Vagina (tissue), 2 donors: Measurements from ENCODE around the gene GCHFR. TPM values are rescaled to one million over a fixed set of nuclear protein-coding genes. Genes with fewer than 3 reads are reported as not detected.

Experiments
- DNase-seq, 2 donors: peaks; one replicate each; pipeline ENCODE4 v3.0.0-alpha.2; 2017; ENCODE audit errors: extremely low spot score in 2 of 2
- H3K27ac ChIP-seq: fragments of 200-600 bp; sonication (generic); one replicate; pipeline ENCODE4 v1.5.1; 2019
- H3K27me3 ChIP-seq: fragments of 200-600 bp; sonication (generic); one replicate; pipeline ENCODE4 v1.5.1; 2019
- H3K36me3 ChIP-seq, 2 donors: fragments of 200-600 bp; sonication (generic); one replicate each; pipeline ENCODE4 v1.5.1; 2017 to 2019
- H3K4me1 ChIP-seq: fragments of 200-600 bp; sonication (generic); one replicate; pipeline ENCODE4 v1.5.1; 2019
- H3K4me3 ChIP-seq, 2 donors: fragments of 200-600 bp; sonication (generic); 1 replicate in 1 of 2; 2 replicates in 1 of 2; pipeline ENCODE4 v1.5.1; 2016 to 2019
- H3K9me3 ChIP-seq: fragments of 200-600 bp; sonication (generic); one replicate; pipeline ENCODE4 v1.5.1; 2019
- POLR2A ChIP-seq, 2 donors: fragments of 450-650 bp; IDR thresholded peaks; one replicate each; pipeline ENCODE4 v1.6.1; 2017; ENCODE audit warnings: antibody characterized with exemption in 2 of 2, mild to moderate bottlenecking in 2 of 2, moderate library complexity in 2 of 2
- POLR2AphosphoS5 ChIP-seq, 2 donors: sonication (generic); formaldehyde crosslinking; IDR thresholded peaks; one replicate each; pipeline ENCODE4 v1.9.0; 2017; ENCODE audit warnings: antibody characterized with exemption in 2 of 2, mild to moderate bottlenecking in 2 of 2, low read depth in 1 of 2; ENCODE audit not compliant: insufficient read depth in 1 of 2
- intact Hi-C: fragments of 100-400 bp; cut with DNase I; formaldehyde crosslinking; loops from one replicate; pipeline ENCODE4 v1.15.1; 2023
- total RNA-seq: library from RNA; depleted of rRNA; stranded (reverse); fragments of >200 nt; gene quantifications from one replicate; pipeline ENCODE4 v1.2.3, GENCODE V29; 2016
- TF ChIP-seq, protein P1 (sequence below), 3 experiments: fragments of 450-650 bp in 2 of 3; fragments of 200-600 bp in 1 of 3; sonication (generic) in 1 of 3; IDR thresholded peaks; one replicate each; pipeline ENCODE4 v1.5.1; 2017 to 2019; ENCODE audit warnings: antibody characterized with exemption in 3 of 3, mild to moderate bottlenecking in 2 of 3, moderate library complexity in 2 of 3

GCHFR gene
- total RNA-seq, 1 donor from 2014 or later: 69.7 TPM

GRCh38 chr15:40744815-40745152 is 19.1 kb upstream of the GCHFR start:
- intact Hi-C loops: no loop called here
- TF ChIP-seq, protein P1, sequence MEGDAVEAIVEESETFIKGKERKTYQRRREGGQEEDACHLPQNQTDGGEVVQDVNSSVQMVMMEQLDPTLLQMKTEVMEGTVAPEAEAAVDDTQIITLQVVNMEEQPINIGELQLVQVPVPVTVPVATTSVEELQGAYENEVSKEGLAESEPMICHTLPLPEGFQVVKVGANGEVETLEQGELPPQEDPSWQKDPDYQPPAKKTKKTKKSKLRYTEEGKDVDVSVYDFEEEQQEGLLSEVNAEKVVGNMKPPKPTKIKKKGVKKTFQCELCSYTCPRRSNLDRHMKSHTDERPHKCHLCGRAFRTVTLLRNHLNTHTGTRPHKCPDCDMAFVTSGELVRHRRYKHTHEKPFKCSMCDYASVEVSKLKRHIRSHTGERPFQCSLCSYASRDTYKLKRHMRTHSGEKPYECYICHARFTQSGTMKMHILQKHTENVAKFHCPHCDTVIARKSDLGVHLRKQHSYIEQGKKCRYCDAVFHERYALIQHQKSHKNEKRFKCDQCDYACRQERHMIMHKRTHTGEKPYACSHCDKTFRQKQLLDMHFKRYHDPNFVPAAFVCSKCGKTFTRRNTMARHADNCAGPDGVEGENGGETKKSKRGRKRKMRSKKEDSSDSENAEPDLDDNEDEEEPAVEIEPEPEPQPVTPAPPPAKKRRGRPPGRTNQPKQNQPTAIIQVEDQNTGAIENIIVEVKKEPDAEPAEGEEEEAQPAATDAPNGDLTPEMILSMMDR (IDR thresholded peaks at IDR 0.05): no peak
- no peak for TF ChIP-seq POLR2AphosphoS5 (IDR thresholded peaks at IDR 0.05; ENCODE audit: insufficient read depth in 1 of 2, low read depth in 1 of 2)
- TF ChIP-seq POLR2A (IDR thresholded peaks at IDR 0.05): no peak
- H3K27me3 ChIP-seq: no peaks in the 10 kb centered on the region
- H3K9me3 ChIP-seq: no peaks in the 10 kb centered on the region
- H3K27ac ChIP-seq: no peak overlapping the region
- peaks cover 9% of the 10 kb centered on the region for H3K4me1 ChIP-seq
- peaks cover 0 to 38% of the 10 kb centered on the region in 2 donors for H3K36me3 ChIP-seq
- no peak overlapping the region for H3K4me3 ChIP-seq
- DNase-seq: no peak

DNA sequence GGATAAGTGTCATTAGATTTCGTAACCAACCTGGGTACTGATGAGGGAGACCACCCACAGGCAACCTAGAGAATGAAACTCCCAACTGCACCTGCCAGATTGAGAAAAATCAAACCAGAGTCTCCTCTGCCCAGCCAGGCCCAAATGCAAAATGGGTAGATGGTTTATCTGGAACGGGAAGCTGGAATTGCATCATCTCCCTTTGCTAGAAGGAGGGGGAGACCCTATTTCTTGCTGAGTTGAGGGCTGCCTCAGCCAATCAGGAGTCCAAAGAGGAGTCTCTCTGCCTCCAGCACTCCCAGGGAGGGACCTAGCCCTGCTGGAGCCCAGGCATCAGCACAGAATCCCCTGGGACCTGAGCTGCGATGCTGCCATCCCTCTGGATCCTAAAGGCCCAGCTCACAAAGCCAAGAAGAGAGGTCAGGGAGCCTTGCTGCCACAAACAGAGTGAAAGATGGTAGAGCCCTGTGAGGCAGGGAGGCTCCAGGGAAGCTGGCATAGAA is 16.9 kb upstream of the GCHFR start:
- H3K36me3 ChIP-seq: peaks cover 0 to 47% of the 10 kb centered on the region in 2 donors
- peaks cover 9% of the 10 kb centered on the region for H3K4me1 ChIP-seq
- no peak for DNase-seq
- no peaks in the 10 kb centered on the region for H3K9me3 ChIP-seq
- H3K4me3 ChIP-seq: no peak overlapping the region
- no peaks in the 10 kb centered on the region for H3K27me3 ChIP-seq
- no peak overlapping the region for H3K27ac ChIP-seq
- TF ChIP-seq POLR2AphosphoS5 (IDR thresholded peaks at IDR 0.05; ENCODE audit: insufficient read depth in 1 of 2, low read depth in 1 of 2) (no peak), POLR2A (IDR thresholded peaks at IDR 0.05) (no peak)
- intact Hi-C loops: no loop called here

GRCh38 chr15:40747685-40748631 is 15.9 kb upstream of the GCHFR start:
- Histone ChIP-seq H3K4me3 (no peak overlapping the region), H3K9me3 (no peaks in the 10 kb centered on the region), H3K27ac (no peak overlapping the region), H3K4me1 (peaks cover 12% of the 10 kb centered on the region), H3K27me3 (no peaks in the 10 kb centered on the region), H3K36me3 (peaks cover 0 to 42% of the 10 kb centered on the region in 2 donors)
- intact Hi-C loops: no loop called here
- TF ChIP-seq, protein P1 (IDR thresholded peaks at IDR 0.05): no peak
- TF ChIP-seq POLR2AphosphoS5 (IDR thresholded peaks at IDR 0.05; ENCODE audit: insufficient read depth in 1 of 2, low read depth in 1 of 2): no peak
- TF ChIP-seq POLR2A (IDR thresholded peaks at IDR 0.05): no peak
- no peak for DNase-seq

- Histone ChIP-seq H3K4me1 (peaks cover 19% of the 10 kb centered on the region), H3K36me3 (peaks cover 0 to 36% of the 10 kb centered on the region in 2 donors), H3K4me3 (no peak overlapping the region), H3K27me3 (no peaks in the 10 kb centered on the region), H3K9me3 (no peaks in the 10 kb centered on the region), H3K27ac (no peak overlapping the region)
- TF ChIP-seq, protein P1 (IDR thresholded peaks at IDR 0.05): no peak
- TF ChIP-seq POLR2AphosphoS5 (IDR thresholded peaks at IDR 0.05; ENCODE audit: insufficient read depth in 1 of 2, low read depth in 1 of 2): no peak
- TF ChIP-seq POLR2A (IDR thresholded peaks at IDR 0.05): no peak
- DNase-seq: no peak
- intact Hi-C loops: no loop called here
Observed at GRCh38 chr15:40749151-40749630, 14.7 kb upstream of the GCHFR start.

DNA sequence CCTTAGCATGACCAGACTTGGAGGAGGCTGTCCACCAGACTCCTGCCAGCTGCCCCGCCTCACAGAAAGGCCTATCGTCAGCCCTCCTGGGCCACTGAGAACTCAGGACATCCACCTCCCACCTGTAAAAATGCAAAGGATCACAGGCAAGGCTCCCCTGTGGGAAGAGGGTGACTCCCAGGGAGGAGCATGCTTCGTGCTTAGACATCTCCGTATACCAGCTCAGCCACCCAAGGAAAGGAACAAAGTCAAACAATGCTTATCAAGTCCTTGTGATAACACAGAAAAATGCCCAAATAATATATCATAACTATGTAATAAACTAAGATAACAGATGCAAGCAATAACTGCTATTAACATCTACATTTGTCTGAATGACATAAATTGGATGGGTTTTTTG is 13.0 kb upstream of the GCHFR start:
- peaks cover 20% of the 10 kb centered on the region for H3K4me1 ChIP-seq
- H3K27ac ChIP-seq: no peak overlapping the region
- DNase-seq: no peak
- H3K36me3 ChIP-seq: peaks cover 0 to 28% of the 10 kb centered on the region in 2 donors
- intact Hi-C loops: loop anchor here (10.0 kb wide), 1 partner anchor 56 kb away; the partner anchor contains the start of gene RAD51
- no peak overlapping the region for H3K4me3 ChIP-seq
- no peaks in the 10 kb centered on the region for H3K27me3 ChIP-seq
- H3K9me3 ChIP-seq: no peaks in the 10 kb centered on the region
- TF ChIP-seq POLR2A (IDR thresholded peaks at IDR 0.05): no peak
- no peak for TF ChIP-seq POLR2AphosphoS5 (IDR thresholded peaks at IDR 0.05; ENCODE audit: insufficient read depth in 1 of 2, low read depth in 1 of 2)
- TF ChIP-seq, protein P1 (IDR thresholded peaks at IDR 0.05): no peak
